Activated naive CD8-positive, alpha-beta T cell treated with anti-CD3 and anti-CD28 coated beads, Interleukin-2, amount 10 ng/mL, durations not matched to agents 7 days and 5 days (primary cell): ENCODE measurements around the gene SORBS2. TPM values are rescaled to one million over a fixed set of nuclear protein-coding genes. Genes with fewer than 3 reads are reported as not detected.

Experiments
- ATAC-seq: fragments of 150-1000 bp; cut with Tn5 transposase; one replicate; pipeline ENCODE4 v1.10.0; 2021; ENCODE audit warnings: low read depth, moderate library complexity
- POLR2A ChIA-PET: fragments of 350-600 bp; sonication (Branson Sonifier 250); formaldehyde crosslinking; loops from one replicate; lab custom pipeline; 2021; ENCODE audit warnings: antibody characterized with exemption; lab: Charles Lee
- DNase-seq: peaks from one replicate; pipeline ENCODE4 v3.0.0; 2021
- H3K27ac Mint-ChIP-seq: one replicate; pipeline ENCODE4 v1.8.0; 2022; ENCODE audit warnings: mild to moderate bottlenecking, mixed read lengths
- H3K27me3 Mint-ChIP-seq: one replicate; pipeline ENCODE4 v1.8.0; 2022; ENCODE audit warnings: mild to moderate bottlenecking, moderate library complexity, mixed read lengths
- H3K36me3 Mint-ChIP-seq: one replicate; pipeline ENCODE4 v1.8.0; 2021; ENCODE audit warnings: mild to moderate bottlenecking, mixed read lengths
- H3K4me1 Mint-ChIP-seq: one replicate; pipeline ENCODE4 v1.8.0; 2021; ENCODE audit warnings: mixed read lengths
- H3K4me3 Mint-ChIP-seq: one replicate; pipeline ENCODE4 v1.8.0; 2022; ENCODE audit warnings: mild to moderate bottlenecking, moderate library complexity, mixed read lengths
- H3K9me3 Mint-ChIP-seq: one replicate; pipeline ENCODE4 v1.8.0; 2021; ENCODE audit warnings: mixed read lengths
- total RNA-seq, 2 experiments: library from RNA; stranded (reverse); gene quantifications; one replicate each; pipeline ENCODE4 v1.2.3, GENCODE V29; 2021

Gene SORBS2
- total RNA-seq, 2 experiments from 2014 or later: not detected

DNA sequence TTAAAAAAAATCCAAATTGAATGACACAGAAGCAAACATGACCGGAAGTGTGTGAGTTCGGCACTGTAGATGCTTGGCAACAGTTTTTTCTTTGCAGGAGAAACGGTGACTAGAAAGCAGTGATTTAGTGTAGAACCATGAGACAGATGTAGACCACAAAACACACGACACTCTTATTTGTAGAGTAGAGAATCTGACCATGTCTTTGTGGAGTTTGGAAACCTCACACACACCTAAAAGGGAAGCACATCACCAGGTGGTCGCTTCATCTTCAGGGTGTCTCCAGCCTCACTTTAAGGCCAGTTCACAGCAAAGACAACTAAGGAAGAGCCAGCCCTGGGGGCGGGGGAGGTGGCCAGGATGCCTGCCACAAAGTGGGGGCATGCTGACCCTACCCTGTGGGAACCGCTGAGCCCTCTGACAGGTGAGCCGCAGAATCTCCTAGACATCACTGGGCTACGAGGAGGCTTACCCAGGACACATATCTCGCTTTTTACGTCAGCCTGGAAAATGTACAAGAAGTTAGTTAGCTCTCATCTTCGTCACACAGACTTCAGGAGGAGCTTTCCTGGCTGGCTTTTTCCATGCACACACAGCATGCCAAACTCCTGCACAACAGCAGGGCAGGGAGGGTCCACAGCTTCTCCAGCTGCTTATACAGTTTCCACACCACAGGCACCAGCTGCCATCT, 212.3 kb downstream of the SORBS2 start:
- Mint-ChIP-seq H3K9me3 (no peaks in the 10 kb centered on the region), H3K27ac (no peak overlapping the region), H3K4me1 (peaks cover 3% of the 10 kb centered on the region), H3K36me3 (no peaks in the 10 kb centered on the region), H3K27me3 (peaks cover 25% of the 10 kb centered on the region), H3K4me3 (no peak overlapping the region)
- DNase-seq (no peak), ATAC-seq (no peak)
- POLR2A ChIA-PET: no interaction called here

DNA sequence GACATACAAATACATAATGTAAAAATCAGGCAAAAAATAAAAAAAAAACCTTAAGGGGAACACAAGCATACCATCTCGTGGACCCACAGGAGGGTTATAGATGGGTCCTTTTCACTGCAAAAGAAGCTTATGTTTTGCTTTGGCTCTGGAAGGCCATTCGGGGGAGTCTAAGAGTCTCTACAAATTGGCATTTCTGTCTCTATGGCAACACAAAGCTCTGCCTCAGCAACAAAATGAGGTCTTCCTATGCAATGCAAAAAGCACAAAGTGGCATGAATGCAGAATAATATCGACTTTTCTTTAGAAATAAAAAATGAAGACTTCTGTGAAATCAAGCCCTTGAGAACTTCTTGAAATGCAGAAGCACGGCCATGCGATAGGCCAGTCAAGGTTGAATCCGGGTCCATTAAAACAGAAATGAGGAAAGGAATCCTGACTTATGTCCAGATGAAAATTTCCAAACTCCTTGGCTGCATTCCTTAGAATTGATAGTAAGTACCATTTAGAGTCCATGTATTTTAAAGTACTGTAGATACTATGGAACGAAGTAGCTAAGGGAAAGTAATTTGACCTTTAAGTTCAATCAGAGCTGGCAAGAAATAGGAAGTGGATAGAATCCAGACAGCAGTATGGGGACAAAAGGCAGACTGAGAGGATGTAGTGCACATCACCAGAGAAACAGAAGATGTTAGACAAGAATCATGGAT, 213.0 kb downstream of the SORBS2 start:
- no peaks in the 10 kb centered on the region for H3K36me3 Mint-ChIP-seq

DNA sequence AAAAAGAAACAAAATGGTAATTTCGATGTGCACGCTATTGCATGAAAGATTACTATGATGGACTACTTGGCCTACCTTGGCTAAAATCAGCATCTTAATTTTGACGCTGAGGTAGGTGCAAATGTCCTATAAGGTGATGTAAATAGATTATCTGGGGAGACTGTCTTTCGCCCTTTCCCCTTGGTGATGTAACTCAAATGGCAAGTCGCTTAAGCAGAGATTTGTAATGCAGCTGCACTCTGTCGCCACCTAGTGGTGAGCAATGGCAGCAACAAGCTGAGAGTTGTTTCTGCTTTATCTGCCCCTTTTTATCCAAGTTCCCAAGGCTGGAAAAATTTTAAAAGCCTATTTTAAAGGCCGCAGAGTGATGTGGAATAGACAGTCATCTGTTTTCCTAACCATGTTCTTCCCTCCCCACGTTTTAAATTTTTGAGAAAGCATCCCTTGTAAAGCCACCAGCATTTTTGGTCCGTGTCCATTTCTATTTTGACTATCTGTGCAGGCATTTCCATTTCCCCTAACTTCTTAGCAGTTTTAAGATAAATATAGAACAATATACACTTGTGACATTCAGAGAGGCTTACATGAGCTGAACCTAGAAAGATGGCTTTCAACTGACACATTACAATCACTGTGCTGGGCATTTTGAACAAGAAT, 214.3 kb downstream of the SORBS2 start:
- H3K9me3 Mint-ChIP-seq: no peaks in the 10 kb centered on the region
- ATAC-seq (no peak), DNase-seq (peak; percentile 63)
- H3K27me3 Mint-ChIP-seq: peaks cover 16% of the 10 kb centered on the region
- H3K4me3 Mint-ChIP-seq: no peak overlapping the region
- no peak overlapping the region for H3K27ac Mint-ChIP-seq
- POLR2A ChIA-PET: no interaction called here
- H3K4me1 Mint-ChIP-seq: peaks cover 3% of the 10 kb centered on the region
- no peaks in the 10 kb centered on the region for H3K36me3 Mint-ChIP-seq

More for the DNA sequence above, 213.0 kb downstream of the SORBS2 start:
- POLR2A ChIA-PET: no interaction called here
- Mint-ChIP-seq H3K4me1 (peaks cover 3% of the 10 kb centered on the region), H3K9me3 (no peaks in the 10 kb centered on the region), H3K4me3 (no peak overlapping the region), H3K27me3 (peaks cover 19% of the 10 kb centered on the region), H3K27ac (no peak overlapping the region)
- no peak for DNase-seq
- ATAC-seq: no peak

DNA sequence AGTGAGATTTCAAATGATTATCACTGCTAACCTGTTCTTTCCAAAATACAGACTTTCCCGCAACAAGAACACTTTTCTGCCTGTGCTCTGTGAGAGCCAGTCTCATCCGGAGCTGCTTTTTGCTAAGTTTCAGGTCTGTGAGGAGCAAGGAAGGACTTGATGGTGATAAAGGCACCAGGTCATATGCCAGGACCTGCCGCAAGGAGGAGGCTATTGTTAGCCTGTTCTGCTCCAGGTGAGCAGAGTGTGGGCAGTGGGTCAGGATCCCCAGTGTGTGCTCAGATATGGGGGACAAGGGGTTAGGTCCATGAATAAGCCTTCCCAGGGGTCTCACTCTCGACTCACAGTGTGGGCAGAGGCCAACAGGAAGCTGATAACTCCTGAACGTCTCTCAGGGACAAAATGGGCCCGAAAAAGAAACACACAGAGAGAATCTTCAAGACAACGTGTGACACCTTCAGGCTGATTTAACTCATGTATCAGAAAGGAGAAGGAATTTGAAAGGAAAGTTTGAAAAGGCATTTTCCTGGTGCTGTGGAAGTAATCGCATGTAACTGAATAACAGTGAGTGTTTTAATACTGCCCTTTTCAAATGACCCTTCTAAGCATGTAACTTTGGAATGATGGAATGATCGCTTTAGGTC, 219.0 kb downstream of the SORBS2 start:
- Mint-ChIP-seq H3K27me3 (peaks cover 27% of the 10 kb centered on the region), H3K9me3 (no peaks in the 10 kb centered on the region), H3K27ac (no peak overlapping the region), H3K36me3 (no peaks in the 10 kb centered on the region), H3K4me3 (no peak overlapping the region), H3K4me1 (peaks cover 3% of the 10 kb centered on the region)
- no peak for ATAC-seq
- POLR2A ChIA-PET: no interaction called here
- DNase-seq: no peak

DNA sequence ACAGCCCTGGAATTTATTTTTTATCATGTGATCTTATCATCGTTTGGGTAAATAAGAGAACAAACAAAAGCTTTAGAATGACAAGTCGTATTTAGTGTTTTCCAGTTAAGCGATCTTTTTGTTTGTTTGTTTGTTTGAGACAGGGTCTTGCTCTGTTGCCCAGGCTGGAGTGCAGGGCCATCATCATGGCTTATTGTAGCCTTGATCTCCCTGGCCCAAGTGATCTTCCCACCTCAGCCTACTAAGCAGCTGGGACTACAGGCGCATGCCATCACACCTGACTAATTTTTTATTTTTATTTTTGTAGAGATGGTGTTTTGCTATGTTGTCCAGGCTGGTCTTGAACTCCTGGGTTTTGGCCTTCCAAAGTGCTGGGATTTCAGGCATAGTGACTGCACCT, 219.6 kb downstream of the SORBS2 start:
- POLR2A ChIA-PET: no interaction called here
- ATAC-seq (no peak), DNase-seq (no peak)
- H3K4me1 Mint-ChIP-seq: peaks cover 4% of the 10 kb centered on the region
- no peaks in the 10 kb centered on the region for H3K9me3 Mint-ChIP-seq
- H3K27me3 Mint-ChIP-seq: peaks cover 31% of the 10 kb centered on the region
- H3K4me3 Mint-ChIP-seq: no peak overlapping the region
- no peaks in the 10 kb centered on the region for H3K36me3 Mint-ChIP-seq
- H3K27ac Mint-ChIP-seq: no peak overlapping the region

DNA sequence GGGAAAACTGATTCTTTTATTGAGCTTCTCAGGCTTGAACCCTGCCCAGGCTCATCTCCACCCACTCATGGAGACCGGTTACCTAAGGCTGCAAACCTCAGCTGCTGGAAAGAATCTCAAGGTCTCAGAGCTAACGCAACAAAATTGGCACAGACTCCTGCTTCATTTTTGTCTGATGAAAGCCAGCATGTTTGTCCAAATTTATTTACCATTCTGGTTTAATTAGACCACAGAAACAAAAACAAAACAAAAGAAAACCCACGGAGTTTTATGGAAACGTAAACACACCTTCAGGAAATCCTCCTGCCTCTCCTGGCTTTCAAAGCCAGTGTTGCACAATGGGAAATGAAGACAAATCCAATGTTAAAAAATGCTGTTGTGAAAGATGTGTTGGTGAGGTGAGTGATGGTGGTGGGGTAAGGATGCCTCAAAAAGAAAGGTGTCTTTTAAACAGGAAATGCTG, 220.3 kb downstream of the SORBS2 start:
- Mint-ChIP-seq H3K27me3 (peaks cover 35% of the 10 kb centered on the region), H3K4me1 (peaks cover 9% of the 10 kb centered on the region), H3K4me3 (no peak overlapping the region), H3K27ac (no peak overlapping the region), H3K9me3 (peaks cover 3% of the 10 kb centered on the region), H3K36me3 (peaks cover 2% of the 10 kb centered on the region)
- no peak for ATAC-seq
- POLR2A ChIA-PET: no interaction called here
- no peak for DNase-seq

DNA sequence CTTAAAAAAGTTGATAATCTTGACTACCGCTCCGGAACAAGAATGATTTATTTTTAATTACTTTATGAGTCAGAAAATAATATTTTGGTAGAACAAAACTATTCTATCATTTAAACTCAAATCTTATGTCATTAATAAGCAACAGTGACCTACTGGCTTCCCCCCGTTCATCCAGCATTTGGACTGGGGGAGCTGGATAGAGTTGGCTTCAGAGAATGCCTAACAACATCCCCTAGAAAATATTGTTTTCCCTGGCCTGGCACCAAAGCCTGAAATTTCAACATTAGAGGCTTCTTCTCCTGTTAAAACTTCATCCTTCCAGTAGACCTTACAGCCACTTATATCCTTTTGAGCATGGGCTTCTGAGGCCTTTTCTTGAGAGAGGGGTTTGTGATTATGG, 221.0 kb downstream of the SORBS2 start:
- peaks cover 4% of the 10 kb centered on the region for H3K9me3 Mint-ChIP-seq
- ATAC-seq (no peak), DNase-seq (no peak)
- peaks cover 2% of the 10 kb centered on the region for H3K36me3 Mint-ChIP-seq
- H3K27me3 Mint-ChIP-seq: peaks cover 37% of the 10 kb centered on the region
- peaks cover 9% of the 10 kb centered on the region for H3K4me1 Mint-ChIP-seq
- no peak overlapping the region for H3K27ac Mint-ChIP-seq
- POLR2A ChIA-PET: no interaction called here
- no peak overlapping the region for H3K4me3 Mint-ChIP-seq

DNA sequence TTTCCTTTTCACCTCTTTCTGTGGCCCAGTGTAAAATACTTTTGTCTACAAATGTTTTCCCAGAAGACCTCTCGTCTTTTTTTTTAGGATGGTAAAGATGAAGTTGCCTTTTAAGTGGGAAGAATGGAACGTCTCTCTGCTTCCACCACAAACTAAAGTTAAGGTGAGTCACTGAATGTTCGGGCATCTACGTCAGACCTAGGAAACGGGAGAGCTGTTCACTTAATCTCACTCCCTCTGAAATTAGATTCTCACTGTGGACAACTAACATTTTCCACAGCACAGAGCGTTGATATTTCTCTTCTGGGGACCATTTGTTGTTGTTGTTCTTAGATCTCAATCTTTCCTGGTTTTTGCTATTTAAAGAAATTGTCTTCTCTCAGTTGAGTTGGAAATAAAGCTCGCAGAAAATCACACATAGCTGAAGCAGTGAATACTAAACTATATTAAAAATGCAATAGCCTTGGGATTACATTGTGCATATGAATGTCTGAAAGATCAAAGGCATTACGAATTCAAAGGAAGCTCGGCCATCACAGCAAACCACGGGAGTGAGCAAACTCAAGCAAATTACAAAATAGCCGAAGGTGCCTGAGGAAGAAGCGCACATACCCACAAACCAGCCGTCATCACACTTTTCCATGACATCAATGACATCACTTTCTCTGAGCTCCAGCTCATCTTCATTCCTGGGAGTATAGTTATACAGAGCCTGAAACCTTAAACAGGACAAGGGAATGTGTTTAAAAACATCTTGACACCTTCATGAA, 222.7 kb downstream of the SORBS2 start:
- POLR2A ChIA-PET: no interaction called here
- H3K27me3 Mint-ChIP-seq: peaks cover 48% of the 10 kb centered on the region

DNA sequence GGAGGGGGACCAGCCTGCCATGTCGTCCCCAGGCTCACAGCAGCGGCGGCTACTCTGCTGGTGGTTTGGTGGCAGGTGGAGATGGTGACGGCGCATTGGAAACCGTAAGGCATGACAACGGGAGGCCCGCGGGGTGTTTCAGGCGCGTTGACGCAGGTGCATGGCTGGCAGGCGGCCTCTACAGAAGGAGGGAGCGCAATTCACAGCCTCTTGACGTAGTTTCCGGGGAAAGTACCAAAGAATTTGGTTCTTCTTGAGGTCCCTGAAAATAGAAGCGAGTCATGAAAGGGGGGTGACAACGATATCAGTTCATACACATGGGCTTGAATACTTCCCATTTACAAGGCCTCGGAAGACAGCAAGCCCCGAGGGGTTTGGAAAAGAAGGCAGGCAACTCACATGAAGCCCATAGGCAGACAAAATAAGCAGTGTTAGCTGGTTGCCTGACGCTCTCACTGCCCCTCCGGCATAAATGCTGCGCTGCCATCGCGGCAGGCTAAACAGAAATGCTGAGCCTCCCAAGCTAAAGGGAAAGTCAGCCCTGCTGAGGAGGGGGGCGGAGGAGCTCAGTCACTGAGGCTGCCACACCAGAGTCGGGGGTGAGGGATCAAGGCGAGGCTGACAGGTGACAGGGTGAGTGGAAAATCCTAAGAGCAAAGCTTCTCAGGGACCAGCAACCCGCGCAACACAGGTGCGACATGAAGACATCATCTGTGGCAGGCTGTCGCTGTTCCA, 224.4 kb downstream of the SORBS2 start:
- ATAC-seq (peak; percentile 66), DNase-seq (peak; percentile 39)
- Mint-ChIP-seq H3K9me3 (peaks cover 4% of the 10 kb centered on the region), H3K36me3 (peaks cover 2% of the 10 kb centered on the region), H3K4me3 (peak overlapping the region; percentile 58), H3K27ac (peak overlapping the region; percentile 3), H3K4me1 (peaks cover 9% of the 10 kb centered on the region), H3K27me3 (peaks cover 45% of the 10 kb centered on the region)
- POLR2A ChIA-PET: no interaction called here

More for the DNA sequence above, 222.7 kb downstream of the SORBS2 start:
- H3K36me3 Mint-ChIP-seq: peaks cover 2% of the 10 kb centered on the region
- peaks cover 9% of the 10 kb centered on the region for H3K4me1 Mint-ChIP-seq
- DNase-seq: no peak
- no peak for ATAC-seq
- no peak overlapping the region for H3K4me3 Mint-ChIP-seq
- peaks cover 4% of the 10 kb centered on the region for H3K9me3 Mint-ChIP-seq
- H3K27ac Mint-ChIP-seq: no peak overlapping the region

DNA sequence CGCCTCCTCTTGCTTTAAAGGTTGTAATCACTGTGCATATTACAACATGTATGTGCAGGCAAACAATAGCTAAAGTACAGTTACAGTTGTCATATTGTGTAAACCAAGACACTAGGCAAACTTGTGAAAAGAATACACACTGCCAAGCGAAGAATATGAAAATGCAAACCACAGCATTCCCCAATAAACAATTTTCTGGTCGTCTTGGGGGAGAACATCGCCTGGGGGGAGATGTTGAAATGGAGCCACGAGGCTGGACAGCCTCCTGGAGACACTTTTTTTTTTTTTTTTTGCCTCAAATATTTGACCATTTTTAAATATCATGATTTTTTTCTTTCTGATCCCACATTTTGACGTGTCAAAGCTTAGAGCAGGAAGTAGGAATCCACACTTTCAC, 225.0 kb downstream of the SORBS2 start:
- Mint-ChIP-seq H3K4me3 (peak overlapping the region; percentile 58), H3K9me3 (peaks cover 4% of the 10 kb centered on the region), H3K4me1 (peaks cover 9% of the 10 kb centered on the region), H3K36me3 (peaks cover 2% of the 10 kb centered on the region), H3K27ac (peak overlapping the region; percentile 3), H3K27me3 (peaks cover 45% of the 10 kb centered on the region)
- DNase-seq (no peak), ATAC-seq (no peak)
- POLR2A ChIA-PET: no interaction called here

DNA sequence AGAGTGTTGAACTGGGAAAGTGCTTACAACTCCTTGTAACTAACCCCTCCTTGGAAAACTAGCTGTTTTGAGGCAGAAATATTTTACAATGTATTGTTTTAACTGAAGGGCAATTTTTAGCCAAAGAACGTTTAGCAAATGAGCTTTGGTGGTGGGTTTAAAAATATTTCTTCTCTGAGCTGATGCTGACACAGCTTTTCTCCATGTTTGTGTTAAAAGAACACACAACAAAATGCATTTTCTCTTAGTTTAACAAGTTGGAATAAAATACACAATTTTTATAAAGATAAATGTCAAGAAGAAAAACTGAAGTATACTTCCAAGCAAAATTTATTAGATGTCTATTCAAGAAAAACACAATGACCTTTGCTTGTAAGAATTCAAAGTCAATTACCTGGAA, 226.8 kb downstream of the SORBS2 start:
- H3K9me3 Mint-ChIP-seq: peaks cover 4% of the 10 kb centered on the region
- POLR2A ChIA-PET: no interaction called here
- no peak overlapping the region for H3K4me3 Mint-ChIP-seq
- H3K27ac Mint-ChIP-seq: no peak overlapping the region
- DNase-seq (no peak), ATAC-seq (no peak)
- peaks cover 9% of the 10 kb centered on the region for H3K4me1 Mint-ChIP-seq
- H3K36me3 Mint-ChIP-seq: peaks cover 2% of the 10 kb centered on the region
- peaks cover 43% of the 10 kb centered on the region for H3K27me3 Mint-ChIP-seq

DNA sequence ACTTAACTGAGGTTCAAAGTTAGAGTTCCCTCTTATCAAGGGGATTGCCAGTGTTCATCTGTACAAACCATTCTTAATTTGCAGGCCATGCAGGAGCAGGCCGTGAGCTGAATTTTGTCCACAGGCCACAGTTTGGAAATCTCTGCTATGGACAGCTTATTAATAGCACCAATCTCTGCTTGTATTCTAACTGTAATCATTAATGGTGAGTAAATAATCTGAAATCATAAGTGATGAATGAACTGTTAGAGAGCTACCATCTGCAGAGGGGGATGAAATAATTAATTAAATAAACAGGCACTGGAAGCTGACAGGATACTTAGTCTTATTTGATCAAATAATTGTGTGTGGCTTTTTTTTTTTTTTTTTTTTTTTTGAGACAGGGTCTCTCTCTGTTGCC, 228.2 kb downstream of the SORBS2 start:
- peaks cover 33% of the 10 kb centered on the region for H3K27me3 Mint-ChIP-seq

More for the DNA sequence above, 228.2 kb downstream of the SORBS2 start:
- Mint-ChIP-seq H3K9me3 (peaks cover 4% of the 10 kb centered on the region), H3K36me3 (peaks cover 2% of the 10 kb centered on the region), H3K4me3 (no peak overlapping the region), H3K27ac (no peak overlapping the region), H3K4me1 (peaks cover 9% of the 10 kb centered on the region)
- no peak for DNase-seq
- POLR2A ChIA-PET: no interaction called here
- ATAC-seq: no peak
